DOHH2 (cell line): ENCODE data around the gene PREPL.

Experiments
- H3F3A ChIP-seq: fragments of 200-600 bp; sonication (generic), shearing (Covaris generic); 2 replicates; pipeline ENCODE4 v1.6.0; 2016; ENCODE audit warnings: antibody characterized with exemption, mild to moderate bottlenecking; ENCODE audit not compliant: control insufficient read depth, insufficient read depth
- H3K27ac ChIP-seq: fragments of 200-600 bp; sonication (generic); 2 replicates; pipeline ENCODE4 v1.5.1; 2014; ENCODE audit warnings: low read depth, mild to moderate bottlenecking, low read length, moderate library complexity
- H3K27me3 ChIP-seq: fragments of 200-600 bp; sonication (generic); 2 replicates; pipeline ENCODE4 v1.6.1; 2014; ENCODE audit warnings: mild to moderate bottlenecking, low read length, mixed read lengths; ENCODE audit not compliant: control insufficient read depth
- H3K36me3 ChIP-seq: fragments of 200-600 bp; sonication (generic); 2 replicates; pipeline ENCODE4 v1.6.1; 2014; ENCODE audit warnings: mild to moderate bottlenecking, low read length, moderate library complexity, mixed read lengths; ENCODE audit not compliant: control insufficient read depth
- H3K4me1 ChIP-seq: fragments of 200-600 bp; sonication (generic); 2 replicates; pipeline ENCODE4 v1.6.1; 2014; ENCODE audit warnings: mild to moderate bottlenecking, low read length, mixed read lengths; ENCODE audit not compliant: control insufficient read depth
- H3K4me2 ChIP-seq: fragments of 200-600 bp; sonication (generic); 2 replicates; pipeline ENCODE4 v1.6.0; 2014; ENCODE audit warnings: mild to moderate bottlenecking, low read length, moderate library complexity
- H3K4me3 ChIP-seq: fragments of 200-600 bp; sonication (generic); 2 replicates; pipeline ENCODE4 v1.5.1; 2014; ENCODE audit warnings: mild to moderate bottlenecking, low read length, mixed read lengths
- H3K79me2 ChIP-seq: fragments of 200-600 bp; sonication (generic); 2 replicates; pipeline ENCODE4 v1.6.1; 2014; ENCODE audit warnings: mild to moderate bottlenecking, low read length, mixed read lengths; ENCODE audit not compliant: control insufficient read depth
- H3K9me2 ChIP-seq: fragments of 200-600 bp; sonication (generic); replicated peaks from 2 replicates; pipeline ENCODE4 v1.6.1; 2014; ENCODE audit warnings: mild to moderate bottlenecking, low read length, mixed read lengths; ENCODE audit not compliant: control insufficient read depth
- H3K9me3 ChIP-seq: fragments of 200-600 bp; sonication (generic); 2 replicates; pipeline ENCODE4 v1.6.1; 2014; ENCODE audit warnings: antibody characterized with exemption, low read length, mixed read lengths; ENCODE audit not compliant: control insufficient read depth, insufficient read depth
- H4K20me1 ChIP-seq: fragments of 200-600 bp; sonication (generic); 2 replicates; pipeline ENCODE4 v1.6.0; 2014; ENCODE audit warnings: low read depth, mild to moderate bottlenecking, antibody characterized with exemption, low read length, moderate library complexity; ENCODE audit not compliant: control insufficient read depth, insufficient read depth
- CTCF ChIP-seq: fragments of 200-600 bp; sonication (generic); IDR thresholded peaks from one replicate; pipeline ENCODE4 v1.5.1; 2014; ENCODE audit warnings: antibody characterized with exemption, mild to moderate bottlenecking, low read depth, low read length; ENCODE audit not compliant: poor library complexity, severe bottlenecking
- EZH2phosphoT487 ChIP-seq: fragments of 200-600 bp; sonication (generic); IDR thresholded peaks from 2 replicates; pipeline ENCODE4 v1.6.1; 2017; ENCODE audit warnings: borderline replicate concordance, mild to moderate bottlenecking, antibody characterized with exemption, low read length, moderate library complexity, mixed read lengths

PREPL gene

GRCh38 chr2:44295633-44296359, 65.5 kb downstream of the PREPL start:
- Histone ChIP-seq H3K4me3 (no peak overlapping the region), H4K20me1 (no peaks in the 10 kb centered on the region), H3K27ac (no peak overlapping the region), H3K36me3 (no peaks in the 10 kb centered on the region), H3K27me3 (peaks cover 13% of the 10 kb centered on the region), H3K4me2 (no peak overlapping the region), H3K4me1 (no peaks in the 10 kb centered on the region), H3K9me3 (no peaks in the 10 kb centered on the region), H3K79me2 (no peaks in the 10 kb centered on the region), H3K9me2 (no peaks in the 10 kb centered on the region), H3F3A (no peaks in the 10 kb centered on the region)
- TF ChIP-seq EZH2phosphoT487 (no peak), CTCF (no peak)

DNA sequence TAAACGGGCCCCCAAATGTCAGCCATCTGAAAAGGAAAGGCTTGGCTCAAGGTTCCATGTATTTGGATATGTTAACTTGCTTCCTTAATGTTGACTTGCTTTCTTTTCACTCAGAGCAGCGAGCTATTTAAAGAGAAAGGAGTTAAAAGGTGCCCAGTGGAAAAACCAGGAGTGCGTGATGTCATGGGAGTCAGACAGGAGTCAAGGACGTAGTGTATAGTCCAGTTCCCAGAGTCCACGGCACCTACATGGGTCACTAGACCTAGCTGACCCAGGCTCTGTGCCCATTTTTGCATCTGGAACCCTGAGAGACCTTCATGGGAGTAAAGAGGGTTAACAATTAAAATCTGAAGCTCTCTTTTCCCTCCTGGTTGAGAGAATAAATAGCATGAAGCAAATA, 66.2 kb downstream of the PREPL start:
- Histone ChIP-seq H3K4me3 (no peak overlapping the region), H3K27ac (no peak overlapping the region), H3K9me2 (no peaks in the 10 kb centered on the region), H3K4me2 (no peak overlapping the region), H3K4me1 (no peaks in the 10 kb centered on the region), H3F3A (no peaks in the 10 kb centered on the region), H3K79me2 (no peaks in the 10 kb centered on the region), H3K36me3 (no peaks in the 10 kb centered on the region), H4K20me1 (no peaks in the 10 kb centered on the region), H3K9me3 (no peaks in the 10 kb centered on the region), H3K27me3 (peaks cover 13% of the 10 kb centered on the region)
- no peak for TF ChIP-seq EZH2phosphoT487

GRCh38 chr2:44291281-44292248, 69.7 kb downstream of the PREPL start:
- Histone ChIP-seq H3K27me3 (peaks cover 22% of the 10 kb centered on the region), H3K27ac (no peak overlapping the region), H3K36me3 (no peaks in the 10 kb centered on the region), H3K4me2 (no peak overlapping the region), H3K4me1 (no peaks in the 10 kb centered on the region), H3K4me3 (no peak overlapping the region), H3K79me2 (no peaks in the 10 kb centered on the region), H3K9me2 (no peaks in the 10 kb centered on the region), H3K9me3 (no peaks in the 10 kb centered on the region), H4K20me1 (no peaks in the 10 kb centered on the region), H3F3A (no peaks in the 10 kb centered on the region)
- no peak for TF ChIP-seq CTCF

- Histone ChIP-seq H3K79me2 (no peaks in the 10 kb centered on the region), H3K4me2 (no peak overlapping the region), H4K20me1 (no peaks in the 10 kb centered on the region), H3K9me2 (no peaks in the 10 kb centered on the region), H3K27ac (no peak overlapping the region), H3K4me3 (no peak overlapping the region), H3K9me3 (no peaks in the 10 kb centered on the region), H3K4me1 (no peaks in the 10 kb centered on the region), H3K27me3 (peaks cover 31% of the 10 kb centered on the region), H3F3A (no peaks in the 10 kb centered on the region), H3K36me3 (no peaks in the 10 kb centered on the region)
- TF ChIP-seq CTCF (no peak), EZH2phosphoT487 (no peak)
Observed at GRCh38 chr2:44290261-44290660, 71.0 kb downstream of the PREPL start.
